K562 treated with DMSO at 1 percent for 24 hours (cell line): Measurements from ENCODE around the gene RASAL3. TPM values are rescaled to one million over a fixed set of nuclear protein-coding genes. Genes with fewer than 3 reads are reported as not detected.

Experiments used
- total RNA-seq: library from RNA; unstranded; fragments of 300-600 nt; gene quantifications from 2 replicates; pipeline ENCODE4 v1.2.3, GENCODE V29; 2022; ENCODE audit warnings: low read depth; ENCODE audit not compliant: insufficient read depth

RASAL3 gene
- 0.17 TPM in 1 of 2 replicates, not detected in the other for total RNA-seq

DNA sequence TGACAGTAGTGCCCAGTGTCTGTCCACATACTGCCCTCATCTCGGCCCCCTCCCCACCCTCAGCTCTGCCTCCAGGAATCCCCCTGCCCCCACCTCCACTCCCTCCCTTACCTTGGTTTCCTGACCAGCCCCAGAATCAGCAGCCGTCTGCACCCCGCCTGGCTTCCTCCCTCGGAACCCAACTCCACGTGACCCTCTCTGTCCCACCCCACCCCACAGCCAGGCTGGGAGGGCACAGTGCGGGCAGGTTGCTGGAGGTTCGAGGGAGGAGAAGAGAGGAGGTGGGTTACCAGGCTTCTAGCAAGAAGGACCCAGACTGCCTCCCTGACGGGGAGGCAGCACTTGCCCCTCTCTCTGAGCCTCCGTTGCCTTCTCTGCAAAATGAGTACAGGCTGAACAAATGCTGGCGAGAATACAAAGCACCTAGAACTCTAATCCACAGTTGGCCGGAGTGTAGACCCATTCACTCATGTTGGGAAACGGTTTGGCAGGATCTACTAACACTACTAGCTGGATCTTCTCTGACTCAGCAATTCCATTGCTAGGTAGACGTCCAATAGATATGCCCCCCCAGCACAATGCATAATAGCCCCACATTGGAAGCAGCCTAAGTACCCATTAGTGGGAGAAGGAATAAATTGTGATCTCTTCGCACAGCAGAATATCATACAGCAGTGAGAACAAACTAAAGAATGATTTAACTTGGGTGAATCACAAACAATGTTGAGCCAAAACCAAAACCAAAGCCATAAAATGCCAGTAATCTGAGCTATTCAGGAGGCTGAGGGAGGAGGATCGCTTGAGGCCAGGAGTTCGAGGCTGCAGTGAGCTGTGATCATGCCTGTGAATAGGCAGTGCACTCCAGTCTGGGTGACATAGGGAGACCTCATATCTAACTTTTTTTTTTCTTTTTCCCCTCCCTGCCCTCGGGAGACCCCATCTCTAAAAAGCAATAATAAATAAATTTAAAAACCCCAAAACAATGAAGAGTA lies at the start of gene RASAL3:
RASAL3 (minus strand) TSS at position 151 of the 992 bp plus-strand sequence. CDS start 186 bp downstream, outside the sequence.

DNA sequence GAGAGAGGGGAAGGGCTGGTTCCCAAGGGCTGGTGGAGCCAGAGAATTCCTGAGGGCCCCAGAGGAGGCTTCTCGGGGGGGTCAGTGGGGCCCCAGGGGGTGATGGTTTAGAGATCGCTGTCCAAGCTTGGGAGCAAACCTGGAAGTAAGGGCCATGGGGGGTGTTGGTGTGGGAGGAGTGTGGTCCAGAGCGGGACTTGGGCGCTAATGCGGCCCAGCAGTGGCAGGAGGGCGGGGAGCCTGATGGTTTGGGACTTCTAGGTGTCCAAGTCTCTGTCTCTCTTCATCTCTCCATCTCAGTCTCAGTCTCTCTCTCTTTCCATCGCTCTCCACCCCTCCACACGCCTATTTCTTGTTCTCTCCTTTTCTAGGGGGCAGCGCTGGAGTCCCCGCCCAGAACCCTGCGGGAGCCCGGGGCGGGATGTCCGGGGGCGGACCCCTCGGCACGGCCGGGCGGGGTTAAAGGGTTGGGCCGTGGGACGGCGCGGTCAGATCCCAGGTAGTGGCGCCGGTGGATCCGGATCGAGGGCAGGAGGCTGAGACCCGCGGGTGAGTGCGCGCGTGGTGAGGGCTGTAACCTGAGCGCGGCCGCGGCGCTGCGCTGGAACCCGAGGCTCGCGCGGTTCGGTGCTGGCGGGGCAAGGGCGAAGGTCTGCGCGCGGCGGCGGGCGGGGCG lies 43.8 kb upstream of the RASAL3 start, which contains the start of gene CYP4F22:
CYP4F22 (plus strand) TSS at position 491 of the 676 bp plus-strand sequence. CDS start 16,812 bp downstream, outside the sequence.

DNA sequence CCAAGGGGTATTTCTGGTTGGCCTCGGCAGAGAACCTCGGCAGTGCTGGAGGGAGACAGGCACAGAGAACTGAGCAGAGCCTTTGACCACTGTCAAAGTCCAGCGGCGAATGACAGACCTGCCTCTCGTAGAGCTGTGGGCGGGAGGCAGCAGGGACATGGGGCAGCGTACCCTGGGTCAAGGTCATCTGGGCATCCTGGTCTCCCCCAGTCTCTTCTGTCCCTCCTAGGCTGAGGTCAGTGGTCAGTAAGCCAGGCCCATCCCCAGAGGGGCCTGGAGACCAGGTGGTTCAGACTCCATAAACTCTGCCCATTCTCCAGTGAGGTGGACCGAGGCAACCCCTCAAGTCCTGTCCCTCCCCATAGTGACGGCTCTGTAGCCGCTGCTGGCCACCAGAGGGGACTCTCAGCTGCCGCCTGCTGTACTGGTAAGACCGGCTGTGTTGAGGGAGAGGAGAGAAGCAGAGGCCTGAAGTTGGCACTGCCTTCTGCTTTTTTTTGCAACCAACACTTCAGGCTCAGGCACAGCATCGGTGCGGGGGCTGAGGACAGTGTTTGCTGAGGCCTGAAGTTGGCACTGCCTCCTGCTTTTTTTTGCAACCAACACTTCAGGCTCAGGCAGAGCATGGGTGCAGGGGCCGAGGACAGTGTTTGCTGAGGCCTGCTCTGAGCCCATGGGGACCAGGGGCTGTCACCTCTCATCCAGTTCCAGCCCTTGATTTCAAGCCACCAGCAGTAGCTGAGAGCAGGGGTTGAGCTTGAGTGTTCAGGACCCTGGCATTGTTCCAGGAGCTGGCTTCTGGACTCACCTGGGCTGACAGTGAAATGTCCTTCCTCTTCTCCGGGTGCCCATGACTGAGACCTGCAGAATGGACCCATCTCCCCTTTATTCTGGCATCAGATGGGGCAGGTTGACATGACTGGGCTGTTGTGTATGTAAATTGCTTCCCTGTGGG lies 15.3 kb upstream of the RASAL3 start, which contains the start of gene PGLYRP2:
PGLYRP2 (minus strand) TSS at position 111 of the 955 bp plus-strand sequence. CDS start 130 bp downstream, outside the sequence.

DNA sequence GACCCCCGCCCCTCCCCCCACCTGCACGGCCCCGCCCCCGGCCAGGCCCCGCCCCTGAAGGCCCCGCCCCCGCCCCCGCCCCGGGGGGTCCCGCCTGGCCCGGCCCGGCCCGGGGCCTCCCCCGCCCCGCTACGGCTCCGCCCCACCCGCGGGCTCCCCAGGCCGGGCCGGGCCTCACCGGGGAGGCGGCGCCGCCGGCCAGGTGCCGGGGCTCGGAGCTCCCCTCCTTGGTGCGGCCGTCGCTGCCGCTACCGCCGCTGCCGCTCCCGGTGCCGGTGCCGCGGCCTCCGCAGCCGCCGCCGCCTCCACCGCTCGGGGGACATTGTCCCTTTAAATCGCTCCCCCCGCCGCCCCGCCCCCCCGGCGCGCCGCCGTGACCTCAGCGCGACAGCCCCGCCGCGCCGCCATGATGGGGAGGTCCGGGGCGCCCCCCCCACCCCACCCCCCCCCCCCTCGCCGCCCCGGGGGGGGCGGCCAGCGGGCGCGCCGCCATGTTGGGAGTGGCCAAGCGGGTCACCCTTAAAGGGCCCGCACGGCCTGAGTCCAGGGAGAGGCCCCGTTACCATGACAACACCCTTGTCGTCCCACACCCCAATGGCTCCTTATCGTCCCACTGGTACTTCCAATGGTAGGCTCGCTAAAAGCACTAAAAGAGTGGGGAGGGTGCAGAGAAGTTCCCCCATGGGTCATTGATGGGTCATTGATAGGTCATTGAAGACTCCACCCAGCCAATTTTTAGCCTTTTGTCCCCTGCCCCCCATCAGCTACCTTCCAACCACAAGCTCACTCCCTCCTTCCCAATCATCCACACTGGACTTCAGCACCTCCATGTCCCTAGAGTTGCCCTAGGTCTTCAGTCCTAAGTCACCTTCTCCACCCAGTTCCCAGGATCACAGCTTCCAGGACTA lies 14.5 kb downstream of the RASAL3 start, which contains the start of gene WIZ:
WIZ (minus strand) TSS at position 337 of the 908 bp plus-strand sequence. CDS start 1,649 bp downstream, outside the sequence.

DNA sequence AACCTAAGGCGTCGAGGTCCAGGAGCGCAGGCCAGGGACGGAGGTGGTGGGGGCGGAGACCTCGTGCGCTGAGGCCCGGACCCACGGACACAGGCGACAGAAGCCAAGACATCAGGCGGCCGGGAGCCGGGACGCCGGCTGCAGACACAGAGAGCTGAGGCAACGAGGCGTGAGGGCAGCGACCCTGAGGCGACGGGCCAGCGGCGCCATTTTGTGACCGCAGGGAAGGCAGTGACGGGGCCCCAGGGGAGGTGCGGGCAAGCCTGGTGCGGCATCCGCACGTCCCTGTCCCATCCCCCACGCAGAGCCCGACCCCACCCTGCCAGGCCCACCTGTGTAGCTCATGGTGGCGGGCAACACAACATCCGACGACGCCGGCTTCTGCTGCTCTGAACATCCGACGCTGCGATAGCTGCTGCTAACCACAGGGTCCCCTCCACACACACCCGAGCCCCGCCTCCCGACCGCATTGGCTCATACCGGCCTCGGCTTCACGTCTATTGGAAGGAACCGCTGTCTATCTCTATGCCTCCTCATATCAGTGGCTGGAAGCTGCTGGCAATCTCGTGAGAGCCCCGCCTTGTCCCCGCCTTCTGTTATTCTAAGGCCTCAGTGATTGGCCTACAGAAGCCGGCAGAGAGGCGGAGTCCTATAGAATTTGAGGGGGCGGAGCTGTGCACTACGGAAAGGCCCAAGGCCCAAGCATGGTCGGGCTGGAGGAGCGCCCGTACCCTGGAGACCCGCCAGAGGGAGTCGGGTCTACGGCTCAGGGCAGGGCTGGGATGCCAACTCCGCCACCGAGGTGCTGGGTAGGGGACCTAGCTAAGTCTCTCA lies 45.5 kb downstream of the RASAL3 start, which contains the start of gene AKAP8L:
AKAP8L (minus strand) TSS at position 410 of the 834 bp plus-strand sequence; CDS start at position 345, 65 bp downstream.

Other genes starting within 250 kb of the RASAL3 start
- 0.37 TPM in 1 of 2 replicates, not detected in the other for gene EPHX3, start 232.1 kb downstream of the RASAL3 start, total RNA-seq
- gene BRD4, start 132.0 kb downstream of the RASAL3 start, total RNA-seq = 55.1 and 58.9 TPM in 2 replicates
- 20.3 and 23.1 TPM in 2 replicates for gene AKAP8, start 84.8 kb downstream of the RASAL3 start, total RNA-seq
- gene AKAP8L, start 45.6 kb downstream of the RASAL3 start, total RNA-seq = 111 and 113 TPM in 2 replicates
- 20.2 and 21.1 TPM in 2 replicates for gene WIZ, start 14.6 kb downstream of the RASAL3 start, total RNA-seq
- not detected in 2 replicates for gene PGLYRP2, start 15.0 kb upstream of the RASAL3 start, total RNA-seq
- gene CYP4F22, start 44.0 kb upstream of the RASAL3 start, total RNA-seq = not detected in 2 replicates
- not detected in 2 replicates for gene CYP4F8, start 150.7 kb upstream of the RASAL3 start, total RNA-seq
- gene CYP4F3, start 176.4 kb upstream of the RASAL3 start, total RNA-seq = 0.06 TPM in 1 of 2 replicates, not detected in the other
- gene CYP4F12, start 208.5 kb upstream of the RASAL3 start, total RNA-seq = 0.12 TPM in 1 of 2 replicates, not detected in the other